Anterior cingulate cortex (tissue), 58 donors: Measurements from ENCODE around the gene NRG2.

Source experiments
- DNase-seq, 58 donors: peaks; one replicate each; lab custom pipeline; 2025; lab: John Stamatoyannopoulos, UW

Gene NRG2

GRCh38 chr5:139823757-139824355 lies 219.2 kb downstream of the NRG2 start:
- no peak for DNase-seq

GRCh38 chr5:139822553-139823425 lies 220.3 kb downstream of the NRG2 start:
- no peak for DNase-seq

GRCh38 chr5:139821806-139822552 lies 221.1 kb downstream of the NRG2 start:
- DNase-seq = no peak

- DNase-seq = no peak
These were observed 222.5 kb downstream of the NRG2 start for GRCh38 chr5:139820606-139821005.

GRCh38 chr5:139820130-139820529 lies 223.0 kb downstream of the NRG2 start:
- DNase-seq = no peak

GRCh38 chr5:139817970-139818369 lies 225.1 kb downstream of the NRG2 start:
- no peak for DNase-seq

GRCh38 chr5:139817362-139817761 lies 225.7 kb downstream of the NRG2 start:
- no peak for DNase-seq

- DNase-seq = no peak
These were observed 226.5 kb downstream of the NRG2 start for GRCh38 chr5:139816566-139816965.

GRCh38 chr5:139814704-139815280 lies 228.3 kb downstream of the NRG2 start:
- DNase-seq = no peak

- no peak for DNase-seq
These were observed 228.9 kb downstream of the NRG2 start for GRCh38 chr5:139814191-139814601.

GRCh38 chr5:139812836-139813805 lies 230.0 kb downstream of the NRG2 start:
- no peak for DNase-seq

- DNase-seq = no peak
These were observed 230.8 kb downstream of the NRG2 start for GRCh38 chr5:139812323-139812722.

- no peak for DNase-seq
These were observed 231.9 kb downstream of the NRG2 start for GRCh38 chr5:139811274-139811607.

GRCh38 chr5:139810341-139811273 lies 232.5 kb downstream of the NRG2 start:
- DNase-seq = peak in 27 of 58 donors; percentile 7 to 75 (median 34)

- no peak for DNase-seq
These were observed 233.7 kb downstream of the NRG2 start for GRCh38 chr5:139809331-139809810.

GRCh38 chr5:139808481-139809330 lies 234.4 kb downstream of the NRG2 start:
- no peak for DNase-seq

- no peak for DNase-seq
These were observed 235.5 kb downstream of the NRG2 start for GRCh38 chr5:139807647-139808030.
